GM19193 (cell line): Measurements from ENCODE around the gene CECR2.

ENCODE experiments used
- POLR2A ChIP-seq: IDR thresholded peaks from 4 replicates; pipeline ENCODE4 v1.6.1; 2011; ENCODE audit not compliant: insufficient read depth, insufficient read length; ENCODE audit errors: extremely low read depth

The CECR2 gene

GRCh38 chr22:17606496-17606895 lies 237.2 kb downstream of the CECR2 start:
- no peak for TF ChIP-seq POLR2A
